SK-N-MC (cell line): ENCODE measurements around the gene KLHL7.
"Not testable (repeated sequence)": the region's sequence is repeated elsewhere in the genome, so short reads cannot be mapped to it uniquely, and the experiment has no call there.

ENCODE experiments used
- EZH2 ChIP-seq: fragments of 200-600 bp; sonication (generic); IDR thresholded peaks from one replicate; pipeline ENCODE4 v1.6.1; 2017; ENCODE audit warnings: antibody characterized with exemption
- POLR2AphosphoS5 ChIP-seq: IDR thresholded peaks from 2 replicates; pipeline ENCODE4 v1.6.1; 2012; ENCODE audit warnings: mild to moderate bottlenecking, low read depth, low read length, borderline replicate concordance

- not testable (repeated sequence) for TF ChIP-seq EZH2, POLR2AphosphoS5
These were observed 118.8 kb downstream of the KLHL7 start for GRCh38 chr7:23224364-23224763.
